Left ventricle myocardium inferior (tissue), 1 donor: Measurements from ENCODE around the gene PRKD1. TPM values are rescaled to one million over a fixed set of nuclear protein-coding genes. Genes with fewer than 3 reads are reported as not detected.

Experiments
- DNase-seq: peaks from one replicate; pipeline ENCODE4 v3.0.0-alpha.2; 2020
- H3K27ac ChIP-seq: fragments of 200-600 bp; replicated peaks from 2 replicates; pipeline ENCODE4 v1.8.0; 2021
- H3K27me3 ChIP-seq: fragments of 200-600 bp; 2 replicates; pipeline ENCODE4 v1.8.0; 2021; ENCODE audit warnings: low read depth
- H3K36me3 ChIP-seq: fragments of 200-600 bp; 2 replicates; pipeline ENCODE4 v1.8.0; 2021
- H3K4me1 ChIP-seq: fragments of 200-600 bp; 2 replicates; pipeline ENCODE4 v1.8.0; 2021
- H3K4me3 ChIP-seq: fragments of 200-600 bp; 2 replicates; pipeline ENCODE4 v1.8.0; 2021; ENCODE audit warnings: mild to moderate bottlenecking, moderate library complexity
- H3K9me3 ChIP-seq: fragments of 200-600 bp; replicated peaks from 2 replicates; pipeline ENCODE4 v1.8.0; 2021
- CTCF ChIP-seq: fragments of 200-600 bp; IDR thresholded peaks from 2 replicates; pipeline ENCODE4 v1.8.0; 2021; ENCODE audit warnings: antibody characterized with exemption, mild to moderate bottlenecking, borderline replicate concordance
- intact Hi-C: fragments of 100-400 bp; cut with micrococcal nuclease; formaldehyde crosslinking; loops from one replicate; pipeline ENCODE4 v1.11.0; 2022
- total RNA-seq: library from RNA; stranded (reverse); fragmentation: NEBNext Ultra II Directional; extraction: Animal tissue kit (Norgen Biotek cat#: 25700); gene quantifications from one replicate; pipeline ENCODE4 v1.2.1, GENCODE V29; 2021
- donor health status: DM: no; HTN: yes; CAD: no; lungs with severe emphysema.

The PRKD1 gene
- total RNA-seq, 1 donor from 2014 or later: 3.1 TPM

DNA sequence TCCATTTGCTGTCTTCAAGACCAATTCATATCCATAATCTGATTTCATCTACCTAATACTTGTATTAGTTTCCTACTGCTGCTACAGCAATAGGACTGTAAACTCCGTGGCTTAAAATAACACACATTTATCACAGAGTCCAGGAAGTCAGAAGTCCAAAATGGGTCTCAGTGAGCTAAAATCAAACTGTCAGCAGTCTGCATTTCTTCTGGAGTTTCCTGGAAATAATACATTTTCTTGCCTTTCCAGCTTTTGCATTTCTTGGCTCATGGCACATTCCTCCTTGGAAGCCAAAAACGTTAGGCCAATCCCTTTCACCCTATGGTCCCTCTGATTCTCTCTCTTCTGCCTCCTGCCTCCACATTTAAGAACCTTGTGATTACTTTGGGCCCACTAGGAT lies 239.8 kb downstream of the PRKD1 start:
- intact Hi-C loops: no loop called here

GRCh38 chr14:29687071-29687765 lies 240.4 kb downstream of the PRKD1 start:
- Histone ChIP-seq H3K4me1 (peaks cover 8% of the 10 kb centered on the region), H3K27me3 (no peaks in the 10 kb centered on the region), H3K9me3 (peaks cover 8% of the 10 kb centered on the region), H3K27ac (no peak overlapping the region), H3K36me3 (no peaks in the 10 kb centered on the region), H3K4me3 (no peak overlapping the region)
- intact Hi-C loops: no loop called here
- no peak for TF ChIP-seq CTCF
- DNase-seq: no peak

More for the DNA sequence above, 239.8 kb downstream of the PRKD1 start:
- DNase-seq: no peak
- no peaks in the 10 kb centered on the region for H3K27me3 ChIP-seq
- H3K4me1 ChIP-seq: peaks cover 8% of the 10 kb centered on the region
- TF ChIP-seq CTCF: no peak
- H3K27ac ChIP-seq: no peak overlapping the region
- no peak overlapping the region for H3K4me3 ChIP-seq
- peaks cover 8% of the 10 kb centered on the region for H3K9me3 ChIP-seq
- H3K36me3 ChIP-seq: no peaks in the 10 kb centered on the region

- H3K27me3 ChIP-seq: no peaks in the 10 kb centered on the region
- no peaks in the 10 kb centered on the region for H3K36me3 ChIP-seq
- no peak for TF ChIP-seq CTCF
- peaks cover 5% of the 10 kb centered on the region for H3K9me3 ChIP-seq
- no peak overlapping the region for H3K4me3 ChIP-seq
- intact Hi-C loops: no loop called here
- H3K4me1 ChIP-seq: peaks cover 8% of the 10 kb centered on the region
- H3K27ac ChIP-seq: no peak overlapping the region
- DNase-seq: no peak
Observed at GRCh38 chr14:29684926-29685325, 242.7 kb downstream of the PRKD1 start.

DNA sequence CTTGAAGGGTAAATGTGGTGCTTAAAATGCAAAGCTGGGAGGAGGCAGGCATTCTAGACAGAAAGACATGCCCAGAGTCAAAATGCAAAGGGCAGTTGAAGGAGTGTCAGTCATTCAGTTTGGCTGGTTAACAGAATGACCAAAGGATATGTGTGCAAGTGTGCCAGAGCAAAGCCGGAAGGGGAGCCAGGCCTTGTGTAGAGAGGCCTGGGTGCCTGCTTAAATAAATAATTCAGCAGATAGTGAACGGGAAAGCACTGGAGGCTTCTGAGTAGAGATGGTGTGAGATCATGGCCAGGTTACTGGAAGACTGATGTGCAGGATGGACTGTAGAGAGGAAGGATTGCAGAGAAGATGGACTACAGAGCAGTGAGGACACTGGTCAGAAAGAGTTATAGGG lies 244.9 kb downstream of the PRKD1 start:
- Histone ChIP-seq H3K27ac (no peak overlapping the region), H3K36me3 (no peaks in the 10 kb centered on the region), H3K27me3 (no peaks in the 10 kb centered on the region), H3K4me3 (no peak overlapping the region), H3K4me1 (peaks cover 8% of the 10 kb centered on the region), H3K9me3 (no peaks in the 10 kb centered on the region)
- DNase-seq: no peak
- TF ChIP-seq CTCF: no peak
- intact Hi-C loops: no loop called here

GRCh38 chr14:29681316-29681715 lies 246.3 kb downstream of the PRKD1 start:
- no peaks in the 10 kb centered on the region for H3K27me3 ChIP-seq
- H3K4me3 ChIP-seq: no peak overlapping the region
- TF ChIP-seq CTCF: no peak
- H3K4me1 ChIP-seq: peaks cover 8% of the 10 kb centered on the region
- DNase-seq: no peak
- H3K27ac ChIP-seq: no peak overlapping the region
- no peaks in the 10 kb centered on the region for H3K36me3 ChIP-seq
- intact Hi-C loops: no loop called here
- H3K9me3 ChIP-seq: no peaks in the 10 kb centered on the region
